H9 (cell line): ENCODE data around the gene MAJIN. TPM values are rescaled to one million over a fixed set of nuclear protein-coding genes. Genes with fewer than 3 reads are reported as not detected.

Source experiments
- DNase-seq: peaks from one replicate; pipeline ENCODE4 v3.0.0-alpha.2; 2017
- H2AFZ ChIP-seq: one replicate; pipeline ENCODE4 v1.6.1; 2013; ENCODE audit warnings: mild to moderate bottlenecking, low read length, control low read depth, moderate library complexity
- H2AK5ac ChIP-seq: 2 replicates; pipeline ENCODE4 v1.6.1; 2013; ENCODE audit warnings: low read length, control low read depth, mixed read lengths; ENCODE audit not compliant: insufficient read length
- H2BK120ac ChIP-seq: one replicate; pipeline ENCODE4 v1.6.1; 2013; ENCODE audit warnings: low read depth, mild to moderate bottlenecking, low read length, control low read depth, inconsistent platforms; ENCODE audit not compliant: poor library complexity, severe bottlenecking
- H2BK12ac ChIP-seq: 2 replicates; pipeline ENCODE4 v1.6.1; 2013; ENCODE audit warnings: low read length, control low read depth, mixed read lengths, low read depth; ENCODE audit not compliant: insufficient read length
- H2BK15ac ChIP-seq: 2 replicates; pipeline ENCODE4 v1.6.1; 2013; ENCODE audit warnings: low read depth, low read length, control low read depth
- H2BK20ac ChIP-seq: one replicate; pipeline ENCODE4 v1.6.1; 2013; ENCODE audit warnings: low read depth, mild to moderate bottlenecking, low read length, control low read depth, inconsistent platforms; ENCODE audit not compliant: poor library complexity, severe bottlenecking
- H2BK5ac ChIP-seq: 2 replicates; pipeline ENCODE4 v1.6.1; 2013; ENCODE audit warnings: low read length, control low read depth, mixed read lengths; ENCODE audit not compliant: insufficient read length
- H3K14ac ChIP-seq: 2 replicates; pipeline ENCODE4 v1.6.1; 2013; ENCODE audit warnings: low read length, control low read depth; ENCODE audit not compliant: insufficient read depth
- H3K18ac ChIP-seq: 2 replicates; pipeline ENCODE4 v1.6.1; 2013; ENCODE audit warnings: low read depth, mild to moderate bottlenecking, mixed read lengths, low read length, control low read depth; ENCODE audit not compliant: insufficient read length
- H3K23ac ChIP-seq: 2 replicates; pipeline ENCODE4 v1.6.1; 2013; ENCODE audit warnings: low read length, control low read depth, mixed read lengths, low read depth; ENCODE audit not compliant: insufficient read length
- H3K23me2 ChIP-seq: 2 replicates; pipeline ENCODE4 v1.6.1; 2013; ENCODE audit warnings: low read depth, mild to moderate bottlenecking, mixed read lengths, low read length, control low read depth; ENCODE audit not compliant: insufficient read length, poor library complexity, severe bottlenecking
- H3K27ac ChIP-seq: 2 replicates; pipeline ENCODE4 v1.5.1; 2013; ENCODE audit warnings: low read length, control low read depth, mixed read lengths, low read depth; ENCODE audit not compliant: insufficient read length
- H3K27me3 ChIP-seq: 2 replicates; pipeline ENCODE4 v1.6.1; 2013; ENCODE audit warnings: low read length, control low read depth, inconsistent platforms; ENCODE audit not compliant: insufficient read depth
- H3K4ac ChIP-seq: 2 replicates; pipeline ENCODE4 v1.6.1; 2013; ENCODE audit warnings: low read depth, mild to moderate bottlenecking, control low read depth, inconsistent platforms, low read length, moderate library complexity
- H3K4me1 ChIP-seq: 2 replicates; pipeline ENCODE4 v1.6.1; 2013; ENCODE audit warnings: low read length, control low read depth, inconsistent platforms; ENCODE audit not compliant: insufficient read depth
- H3K4me2 ChIP-seq: 2 replicates; pipeline ENCODE4 v1.6.1; 2013; ENCODE audit warnings: low read length, control low read depth, mixed read lengths; ENCODE audit not compliant: insufficient read length, insufficient read depth
- H3K56ac ChIP-seq: 2 replicates; pipeline ENCODE4 v1.6.1; 2013; ENCODE audit warnings: low read depth, mild to moderate bottlenecking, mixed read lengths, low read length, control low read depth; ENCODE audit not compliant: insufficient read length
- H3K79me1 ChIP-seq: 2 replicates; pipeline ENCODE4 v1.6.1; 2013; ENCODE audit warnings: low read depth, mild to moderate bottlenecking, moderate library complexity, low read length, control low read depth, inconsistent platforms; ENCODE audit not compliant: insufficient read depth, poor library complexity, severe bottlenecking
- H3K79me2 ChIP-seq: 2 replicates; pipeline ENCODE4 v1.6.1; 2013; ENCODE audit warnings: low read length, control low read depth, inconsistent platforms; ENCODE audit not compliant: insufficient read depth
- H3K9ac ChIP-seq: 2 replicates; pipeline ENCODE4 v1.6.1; 2013; ENCODE audit warnings: low read length, control low read depth, mixed read lengths; ENCODE audit not compliant: insufficient read length; ENCODE audit errors: extremely low read depth
- H3K9me3 ChIP-seq: one replicate; pipeline ENCODE4 v1.6.1; 2013; ENCODE audit warnings: low read depth, low read length, inconsistent platforms; ENCODE audit not compliant: control insufficient read depth
- H3T11ph ChIP-seq: one replicate; pipeline ENCODE4 v1.6.1; 2013; ENCODE audit warnings: mild to moderate bottlenecking, low read length, control low read depth, inconsistent platforms
- H4K20me1 ChIP-seq: one replicate; pipeline ENCODE4 v1.6.1; 2013; ENCODE audit not compliant: control insufficient read depth, insufficient read length, insufficient read depth
- H4K5ac ChIP-seq: 2 replicates; pipeline ENCODE4 v1.6.1; 2013; ENCODE audit warnings: low read depth, mild to moderate bottlenecking, mixed read lengths, low read length, control low read depth; ENCODE audit not compliant: insufficient read length
- H4K8ac ChIP-seq: replicated peaks from 2 replicates; pipeline ENCODE4 v1.6.1; 2013; ENCODE audit warnings: low read length, control low read depth, mixed read lengths, low read depth; ENCODE audit not compliant: insufficient read length
- H4K91ac ChIP-seq: 2 replicates; pipeline ENCODE4 v1.6.1; 2013; ENCODE audit warnings: low read depth, mild to moderate bottlenecking, moderate library complexity, mixed read lengths, low read length, control low read depth; ENCODE audit not compliant: insufficient read length
- H3K27ac Mint-ChIP-seq, 3 experiments: 2 replicates in 2 of 3; 3 replicates in 1 of 3; pipeline ENCODE4 v1.8.0; 2020 to 2021; ENCODE audit warnings: mixed read lengths in 3 of 3, mild to moderate bottlenecking in 1 of 3, moderate library complexity in 1 of 3
- H3K27me3 Mint-ChIP-seq: 2 replicates; pipeline ENCODE4 v1.8.0; 2021; ENCODE audit warnings: low read depth, mild to moderate bottlenecking, moderate library complexity, mixed read lengths
- H3K36me3 Mint-ChIP-seq, 3 experiments: 2 replicates in 2 of 3; 3 replicates in 1 of 3; pipeline ENCODE4 v1.8.0; 2020 to 2021; ENCODE audit warnings: low read depth in 3 of 3, mixed read lengths in 3 of 3; ENCODE audit not compliant: insufficient read depth in 1 of 3
- H3K4me1 Mint-ChIP-seq, 2 experiments: 2 replicates each; pipeline ENCODE4 v1.8.0; 2020; ENCODE audit warnings: mixed read lengths in 2 of 2
- H3K4me3 Mint-ChIP-seq, 2 experiments: 2 replicates in 1 of 2; 3 replicates in 1 of 2; pipeline ENCODE4 v1.8.0; 2020 to 2021; ENCODE audit warnings: mild to moderate bottlenecking in 2 of 2, mixed read lengths in 2 of 2, moderate library complexity in 1 of 2
- H3K9me3 Mint-ChIP-seq, 2 experiments: 2 replicates in 1 of 2; 3 replicates in 1 of 2; pipeline ENCODE4 v1.8.0; 2020; ENCODE audit warnings: mild to moderate bottlenecking in 2 of 2, mixed read lengths in 2 of 2, moderate library complexity in 1 of 2
- WGBS: extraction: QIAGEN DNeasy Blood & Tissue Kit; methylation state at CpG from one replicate; pipeline ENCODE4 v1.1.7; 2013; ENCODE audit warnings: missing lambda C conversion rate, low lambda C conversion rate, mixed read lengths; ENCODE audit not compliant: insufficient read length; ENCODE audit errors: extremely low coverage; 5-methylcytosine and 5-hydroxymethylcytosine counted together
- total RNA-seq: library from RNA; stranded (reverse); gene quantifications from 2 replicates; pipeline ENCODE4 v1.2.1, GENCODE V29; 2021
- TF ChIP-seq, protein P1 (sequence below): fragments of 200-600 bp; sonication (generic); conservative IDR thresholded peaks from 3 replicates; pipeline ENCODE4 v1.8.0; 2021; ENCODE audit warnings: antibody characterized with exemption, mild to moderate bottlenecking

MAJIN gene
- total RNA-seq, 1 experiment from 2014 or later = not detected

DNA sequence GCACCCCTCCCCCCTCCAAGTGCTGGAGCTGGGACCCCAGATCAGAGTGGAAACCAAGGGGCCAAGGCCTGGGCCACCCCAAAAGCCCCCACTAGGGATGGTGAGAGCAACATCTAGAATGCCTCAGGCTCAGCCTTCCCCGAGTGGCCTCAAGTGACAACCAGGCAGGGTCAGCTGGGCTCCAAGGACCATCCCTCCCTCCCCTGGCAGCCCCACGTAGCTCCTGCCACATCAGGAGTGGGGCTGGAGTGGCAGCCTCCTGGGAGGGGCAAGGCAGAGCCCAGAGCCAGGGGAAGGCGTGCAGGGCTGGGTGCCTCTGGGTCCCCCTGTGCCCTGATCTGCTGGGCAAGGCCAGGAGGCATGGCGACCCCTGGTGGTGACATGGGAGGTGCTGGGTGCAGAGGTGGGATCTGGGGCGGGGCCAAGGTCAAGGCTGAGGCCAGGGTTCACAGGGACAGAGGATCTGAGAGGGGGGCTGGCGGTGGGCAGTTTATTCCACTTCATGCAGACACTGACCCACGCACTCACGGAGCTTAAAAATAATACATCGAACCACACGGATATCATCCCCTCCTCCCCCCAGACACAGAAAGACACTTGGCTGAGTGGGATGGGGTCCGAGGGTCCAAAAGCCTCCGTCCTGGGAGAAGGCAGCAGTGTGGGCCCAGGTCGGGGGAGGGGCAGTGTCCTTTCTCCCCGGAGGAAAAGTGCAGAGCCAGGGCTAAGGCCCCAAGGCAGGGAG lies 77.7 kb downstream of the MAJIN start:
- peaks cover 0 to 15% (median 8%) of the 10 kb centered on the region in 3 experiments; a peak in 4 of 7 replicates for H3K36me3 Mint-ChIP-seq
- Histone ChIP-seq H4K5ac (no peak overlapping the region), H4K91ac (no peak overlapping the region), H3K9ac (no peak overlapping the region), H2BK5ac (no peak overlapping the region), H2BK15ac (no peak overlapping the region), H3K9me3 (no peaks in the 10 kb centered on the region), H2AK5ac (no peak overlapping the region), H4K8ac (no peak overlapping the region), H4K20me1 (peaks cover 4% of the 10 kb centered on the region), H3K4me2 (no peak overlapping the region), H3K27me3 (no peaks in the 10 kb centered on the region), H2BK20ac (no peak overlapping the region), H3K27ac (no peak overlapping the region), H3K18ac (no peak overlapping the region), H2BK12ac (no peak overlapping the region), H3K79me1 (no peaks in the 10 kb centered on the region), H3K23ac (no peak overlapping the region), H3K56ac (no peak overlapping the region), H3K79me2 (no peaks in the 10 kb centered on the region), H3K14ac (no peak overlapping the region), H2BK120ac (no peak overlapping the region), H3K4me1 (no peaks in the 10 kb centered on the region), H2AFZ (no peak overlapping the region), H3K4ac (no peak overlapping the region), H3T11ph (no peak overlapping the region), H3K23me2 (no peaks in the 10 kb centered on the region)
- no peaks in the 10 kb centered on the region for H3K27me3 Mint-ChIP-seq
- peak; percentile 89 for DNase-seq
- TF ChIP-seq, protein P1, sequence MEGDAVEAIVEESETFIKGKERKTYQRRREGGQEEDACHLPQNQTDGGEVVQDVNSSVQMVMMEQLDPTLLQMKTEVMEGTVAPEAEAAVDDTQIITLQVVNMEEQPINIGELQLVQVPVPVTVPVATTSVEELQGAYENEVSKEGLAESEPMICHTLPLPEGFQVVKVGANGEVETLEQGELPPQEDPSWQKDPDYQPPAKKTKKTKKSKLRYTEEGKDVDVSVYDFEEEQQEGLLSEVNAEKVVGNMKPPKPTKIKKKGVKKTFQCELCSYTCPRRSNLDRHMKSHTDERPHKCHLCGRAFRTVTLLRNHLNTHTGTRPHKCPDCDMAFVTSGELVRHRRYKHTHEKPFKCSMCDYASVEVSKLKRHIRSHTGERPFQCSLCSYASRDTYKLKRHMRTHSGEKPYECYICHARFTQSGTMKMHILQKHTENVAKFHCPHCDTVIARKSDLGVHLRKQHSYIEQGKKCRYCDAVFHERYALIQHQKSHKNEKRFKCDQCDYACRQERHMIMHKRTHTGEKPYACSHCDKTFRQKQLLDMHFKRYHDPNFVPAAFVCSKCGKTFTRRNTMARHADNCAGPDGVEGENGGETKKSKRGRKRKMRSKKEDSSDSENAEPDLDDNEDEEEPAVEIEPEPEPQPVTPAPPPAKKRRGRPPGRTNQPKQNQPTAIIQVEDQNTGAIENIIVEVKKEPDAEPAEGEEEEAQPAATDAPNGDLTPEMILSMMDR = peak; percentile 92
- H3K9me3 Mint-ChIP-seq = no peaks in the 10 kb centered on the region; a peak in 1 of 5 replicates
- WGBS = no CpG with 5 or more reads among the region's 14 CpGs
- H3K4me1 Mint-ChIP-seq = peaks cover 0 to 8% of the 10 kb centered on the region in 2 experiments; a peak in 2 of 4 replicates
- H3K27ac Mint-ChIP-seq = no peak overlapping the region
- no peak overlapping the region for H3K4me3 Mint-ChIP-seq
